CD4-positive, alpha-beta memory T cell (primary cell): Measurements from ENCODE around the gene STK39. TPM values are rescaled to one million over a fixed set of nuclear protein-coding genes. Genes with fewer than 3 reads are reported as not detected.
A peak's percentile ranks its signal among the peaks of the same experiment; 100 is the strongest.

Experiments used
- CTCF ChIA-PET: fragments of 350-600 bp; sonication (Branson Sonifier 250); formaldehyde crosslinking; loops from one replicate; lab custom pipeline; 2021; ENCODE audit warnings: inconsistent platforms; ENCODE audit not compliant: partially characterized antibody; lab: Charles Lee
- POLR2A ChIA-PET: fragments of 350-600 bp; sonication (Branson Sonifier 250); formaldehyde crosslinking; loops from one replicate; lab custom pipeline; 2021; ENCODE audit not compliant: partially characterized antibody; lab: Charles Lee
- DNase-seq, 5 donors: peaks; one replicate each; pipeline versions ENCODE4 v3.0.0 to v3.0.0-alpha.2; 2020 to 2022; ENCODE audit warnings: mixed read lengths in 1 of 5
- H3K27ac ChIP-seq: one replicate; pipeline ENCODE4 v1.7.0; 2013; ENCODE audit warnings: low read depth, low read length
- H3K27me3 ChIP-seq: 2 replicates; pipeline ENCODE4 v1.7.0; 2013; ENCODE audit warnings: mild to moderate bottlenecking, low read length, moderate library complexity; ENCODE audit not compliant: insufficient read depth
- H3K36me3 ChIP-seq: 2 replicates; pipeline ENCODE4 v1.7.0; 2013; ENCODE audit warnings: mild to moderate bottlenecking, low read length, moderate library complexity; ENCODE audit not compliant: insufficient read depth
- H3K4me1 ChIP-seq: 2 replicates; pipeline ENCODE4 v1.7.0; 2013; ENCODE audit warnings: mild to moderate bottlenecking, low read length, moderate library complexity; ENCODE audit not compliant: insufficient read depth
- H3K4me3 ChIP-seq, 2 donors: one replicate each; pipeline ENCODE4 v1.7.0; 2013; ENCODE audit warnings: low read length in 2 of 2, mild to moderate bottlenecking in 1 of 2
- H3K9me3 ChIP-seq, 2 donors: one replicate each; pipeline ENCODE4 v1.7.0; 2013; ENCODE audit warnings: low read length in 2 of 2, control low read depth in 1 of 2; ENCODE audit not compliant: control insufficient read depth in 1 of 2
- H3K27ac Mint-ChIP-seq, 7 donors: one replicate each; pipeline ENCODE4 v1.8.0; 2020 to 2021; ENCODE audit warnings: mixed read lengths in 7 of 7, mild to moderate bottlenecking in 6 of 7, inconsistent platforms in 3 of 7, moderate library complexity in 3 of 7
- H3K27me3 Mint-ChIP-seq, 2 donors: one replicate each; pipeline ENCODE4 v1.8.0; 2020 to 2021; ENCODE audit warnings: mixed read lengths in 2 of 2
- H3K36me3 Mint-ChIP-seq, 2 donors: one replicate each; pipeline ENCODE4 v1.8.0; 2020 to 2021; ENCODE audit warnings: mixed read lengths in 2 of 2, inconsistent platforms in 1 of 2, mild to moderate bottlenecking in 1 of 2
- H3K4me1 Mint-ChIP-seq, 4 donors: one replicate each; pipeline ENCODE4 v1.8.0; 2020 to 2021; ENCODE audit warnings: mixed read lengths in 4 of 4, mild to moderate bottlenecking in 1 of 4
- H3K4me3 Mint-ChIP-seq, 8 donors: one replicate each; pipeline ENCODE4 v1.8.0; 2020 to 2021; ENCODE audit warnings: mixed read lengths in 8 of 8, mild to moderate bottlenecking in 7 of 8, moderate library complexity in 6 of 8, inconsistent platforms in 3 of 8
- H3K9me3 Mint-ChIP-seq, 8 donors: one replicate each; pipeline ENCODE4 v1.8.0; 2020 to 2021; ENCODE audit warnings: mixed read lengths in 8 of 8, mild to moderate bottlenecking in 5 of 8, inconsistent platforms in 3 of 8, moderate library complexity in 1 of 8
- intact Hi-C: fragments of 100-400 bp; cut with micrococcal nuclease; formaldehyde crosslinking; loops from one replicate; pipeline ENCODE4 v1.15.1; 2023
- polyA plus RNA-seq, 2 donors: library from polyadenylated mRNA; unstranded; fragments of 300-500 nt; fragmentation: Illumina TruSeq; gene quantifications; one replicate each; pipeline ENCODE4 v1.2.3, GENCODE V29; 2021
- total RNA-seq, 2 experiments: library from RNA; stranded (reverse); gene quantifications; one replicate each; pipeline ENCODE4 v1.2.3, GENCODE V29; 2021

The STK39 gene
- total and polyA plus RNA-seq, 4 experiments from 2014 or later = 4.9 to 27.3 (median 18.2) TPM

DNA sequence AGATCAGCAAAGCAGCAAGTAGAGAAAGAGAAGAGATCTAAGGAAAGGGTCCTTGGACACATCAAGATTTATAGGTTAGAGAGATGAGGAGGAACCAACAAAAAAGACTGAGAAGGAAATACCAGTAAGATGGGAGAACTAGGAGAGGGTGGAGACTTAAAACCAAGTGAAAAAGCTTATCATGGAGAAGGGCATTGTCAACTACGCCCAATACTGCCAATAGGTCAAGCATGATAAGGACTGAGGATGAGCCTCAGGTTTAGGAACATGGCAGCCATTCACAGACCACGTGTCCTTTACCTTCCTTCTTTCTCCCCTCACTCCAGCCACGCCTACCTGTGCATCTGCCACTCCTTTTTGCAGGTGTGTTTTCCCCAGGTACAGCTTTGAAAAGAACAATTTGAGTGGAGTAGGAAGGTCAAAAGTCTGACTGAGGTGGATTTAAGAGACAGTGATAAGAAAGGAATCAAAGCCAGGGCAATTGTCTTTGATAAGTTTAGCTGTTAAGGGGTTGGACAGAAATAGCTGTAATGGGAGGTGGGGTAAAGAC, 238.7 kb downstream of the STK39 start:
- H3K4me1 Mint-ChIP-seq = peaks cover 7 to 11% (median 10%) of the 10 kb centered on the region in 4 donors
- DNase-seq = no peak
- CTCF ChIA-PET = interaction anchor here (1.2 kb wide), 1 partner anchor 110 kb away, joined by 3 read pairs; no protein-coding TSS in a partner anchor
- Histone ChIP-seq H3K4me3 (no peak overlapping the region), H3K9me3 (no peaks in the 10 kb centered on the region), H3K27me3 (no peaks in the 10 kb centered on the region), H3K36me3 (no peaks in the 10 kb centered on the region), H3K27ac (no peak overlapping the region), H3K4me1 (no peaks in the 10 kb centered on the region)
- no peak overlapping the region for H3K27ac Mint-ChIP-seq
- peaks cover 72 to 74% of the 10 kb centered on the region in 2 donors for H3K36me3 Mint-ChIP-seq
- H3K4me3 Mint-ChIP-seq = no peak overlapping the region
- POLR2A ChIA-PET = no interaction called here
- intact Hi-C loops = no loop called here
- peaks cover 0 to 2% (median 0%) of the 10 kb centered on the region in 8 donors for H3K9me3 Mint-ChIP-seq
- no peaks in the 10 kb centered on the region for H3K27me3 Mint-ChIP-seq

DNA sequence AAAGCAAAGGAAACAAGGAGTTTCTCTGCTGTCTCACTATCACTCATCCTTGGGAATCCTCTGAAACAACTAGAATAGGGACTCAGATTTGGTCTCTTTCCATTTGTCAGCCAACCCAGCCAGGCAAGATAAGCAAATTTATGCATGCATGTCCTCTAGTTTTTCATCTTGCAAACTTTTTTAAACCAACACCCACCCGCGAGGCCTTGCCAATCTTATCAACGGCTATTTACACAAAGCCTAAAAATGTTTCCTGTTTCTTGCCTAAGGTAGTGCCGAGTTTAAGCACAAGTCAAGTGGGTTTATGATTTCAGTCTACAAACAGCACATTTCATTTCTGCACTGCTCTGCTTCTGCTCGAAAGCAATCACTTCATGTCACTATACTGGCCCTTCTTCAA, 240.9 kb downstream of the STK39 start:
- intact Hi-C loops = no loop called here
- peaks cover 0 to 2% (median 0%) of the 10 kb centered on the region in 8 donors for H3K9me3 Mint-ChIP-seq
- Histone ChIP-seq H3K27me3 (no peaks in the 10 kb centered on the region), H3K4me1 (no peaks in the 10 kb centered on the region), H3K9me3 (no peaks in the 10 kb centered on the region), H3K27ac (no peak overlapping the region), H3K36me3 (no peaks in the 10 kb centered on the region), H3K4me3 (no peak overlapping the region)
- CTCF ChIA-PET = no interaction called here
- H3K27ac Mint-ChIP-seq = no peak overlapping the region
- H3K36me3 Mint-ChIP-seq = peaks cover 57 to 63% of the 10 kb centered on the region in 2 donors
- H3K27me3 Mint-ChIP-seq = no peaks in the 10 kb centered on the region
- peaks cover 8 to 19% (median 14%) of the 10 kb centered on the region in 4 donors for H3K4me1 Mint-ChIP-seq
- POLR2A ChIA-PET = no interaction called here
- no peak for DNase-seq
- H3K4me3 Mint-ChIP-seq = no peak overlapping the region

DNA sequence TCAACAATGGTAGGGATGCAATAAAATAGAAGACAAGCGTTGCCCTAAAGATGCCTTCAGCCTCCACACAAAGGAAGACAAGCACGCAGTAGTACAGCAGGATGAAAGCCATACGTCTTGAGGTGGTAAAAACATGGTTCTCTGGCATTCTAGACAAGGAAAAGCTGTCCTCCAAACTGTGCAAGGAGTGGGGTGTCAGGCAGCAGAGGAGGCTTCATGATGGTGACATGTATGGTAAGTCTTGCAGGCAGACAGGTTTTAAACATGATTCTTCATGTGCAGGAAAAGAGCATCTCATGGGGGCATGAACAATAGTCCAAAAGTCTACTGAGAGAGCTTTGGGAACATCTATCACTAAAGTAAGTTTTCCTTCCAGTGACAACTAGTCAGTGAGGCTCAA, 241.8 kb downstream of the STK39 start:
- no peak overlapping the region for H3K4me3 ChIP-seq
- Mint-ChIP-seq H3K9me3 (peaks cover 0 to 2% (median 0%) of the 10 kb centered on the region in 8 donors), H3K27me3 (no peaks in the 10 kb centered on the region), H3K4me3 (no peak overlapping the region), H3K4me1 (peaks cover 8 to 19% (median 14%) of the 10 kb centered on the region in 4 donors), H3K27ac (peak overlapping the region in 2 of 7 donors; percentile 3 to 22), H3K36me3 (peaks cover 57 to 66% of the 10 kb centered on the region in 2 donors)
- CTCF ChIA-PET = no interaction called here
- no peaks in the 10 kb centered on the region for H3K4me1 ChIP-seq
- H3K27me3 ChIP-seq = no peaks in the 10 kb centered on the region
- POLR2A ChIA-PET = no interaction called here
- DNase-seq = no peak
- H3K27ac ChIP-seq = no peak overlapping the region
- intact Hi-C loops = no loop called here
- H3K9me3 ChIP-seq = no peaks in the 10 kb centered on the region
- H3K36me3 ChIP-seq = no peaks in the 10 kb centered on the region

DNA sequence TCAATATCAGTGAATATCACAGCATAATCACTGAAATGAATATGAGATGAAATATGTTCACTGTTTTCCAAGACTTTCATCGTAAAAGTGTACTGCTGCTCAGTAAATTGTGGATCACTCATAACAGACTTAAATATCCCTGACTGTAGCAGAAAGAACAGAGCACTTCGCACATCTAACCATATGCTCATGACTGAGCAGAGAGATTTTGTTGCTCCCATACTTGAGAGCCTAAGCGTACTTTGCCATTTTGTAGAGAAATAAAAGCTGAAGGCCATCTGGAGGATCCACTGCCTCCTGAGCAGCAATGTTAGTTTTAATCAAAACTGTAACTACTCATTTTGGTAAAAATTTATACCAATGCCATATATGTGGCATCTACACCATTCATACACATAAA, 243.5 kb downstream of the STK39 start:
- peaks cover 8 to 19% (median 14%) of the 10 kb centered on the region in 4 donors for H3K4me1 Mint-ChIP-seq
- no peak for DNase-seq
- POLR2A ChIA-PET = no interaction called here
- intact Hi-C loops = no loop called here
- Histone ChIP-seq H3K27ac (no peak overlapping the region), H3K9me3 (no peaks in the 10 kb centered on the region), H3K4me1 (no peaks in the 10 kb centered on the region), H3K27me3 (no peaks in the 10 kb centered on the region), H3K4me3 (no peak overlapping the region), H3K36me3 (no peaks in the 10 kb centered on the region)
- CTCF ChIA-PET = no interaction called here
- H3K4me3 Mint-ChIP-seq = no peak overlapping the region
- no peaks in the 10 kb centered on the region for H3K27me3 Mint-ChIP-seq
- H3K9me3 Mint-ChIP-seq = peaks cover 0 to 2% (median 0%) of the 10 kb centered on the region in 8 donors
- peak overlapping the region in 1 of 7 donors; percentile 15 for H3K27ac Mint-ChIP-seq
- H3K36me3 Mint-ChIP-seq = peaks cover 53 to 57% of the 10 kb centered on the region in 2 donors

DNA sequence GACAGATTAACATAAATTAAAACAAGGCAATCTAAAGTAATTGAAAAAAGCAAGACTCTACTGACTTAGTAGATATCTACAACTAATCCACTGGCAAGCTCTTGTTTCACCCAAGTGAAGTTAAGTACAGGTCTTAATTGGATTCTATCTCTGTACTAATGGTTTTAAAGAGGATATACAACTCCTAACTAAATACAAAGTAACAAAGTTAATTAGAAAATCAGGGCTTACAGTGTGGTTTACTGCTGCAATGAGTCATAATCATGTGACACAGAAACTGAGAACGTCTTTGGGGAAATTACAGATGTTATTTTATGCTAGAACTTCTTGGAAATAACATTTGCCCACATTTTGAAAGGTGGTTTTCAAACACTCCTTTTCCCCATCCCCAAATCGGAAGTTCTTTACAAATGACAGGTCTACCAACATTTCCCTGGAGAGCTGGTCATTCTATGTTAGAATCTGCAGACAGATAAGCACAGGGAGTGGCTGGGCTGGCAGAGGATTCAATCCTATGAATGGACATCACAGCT, 245.3 kb downstream of the STK39 start:
- Histone ChIP-seq H3K27me3 (no peaks in the 10 kb centered on the region), H3K27ac (no peak overlapping the region), H3K4me3 (no peak overlapping the region), H3K4me1 (no peaks in the 10 kb centered on the region), H3K36me3 (no peaks in the 10 kb centered on the region), H3K9me3 (no peaks in the 10 kb centered on the region)
- no peaks in the 10 kb centered on the region for H3K27me3 Mint-ChIP-seq
- H3K27ac Mint-ChIP-seq = peak overlapping the region in 2 of 7 donors; percentile 1 to 21
- peaks cover 47 to 54% of the 10 kb centered on the region in 2 donors for H3K36me3 Mint-ChIP-seq
- peaks cover 6 to 19% (median 11%) of the 10 kb centered on the region in 4 donors for H3K4me1 Mint-ChIP-seq
- no peak overlapping the region for H3K4me3 Mint-ChIP-seq
- intact Hi-C loops = no loop called here
- ChIA-PET CTCF (no interaction called here), POLR2A (no interaction called here)
- no peaks in the 10 kb centered on the region for H3K9me3 Mint-ChIP-seq
- no peak for DNase-seq

DNA sequence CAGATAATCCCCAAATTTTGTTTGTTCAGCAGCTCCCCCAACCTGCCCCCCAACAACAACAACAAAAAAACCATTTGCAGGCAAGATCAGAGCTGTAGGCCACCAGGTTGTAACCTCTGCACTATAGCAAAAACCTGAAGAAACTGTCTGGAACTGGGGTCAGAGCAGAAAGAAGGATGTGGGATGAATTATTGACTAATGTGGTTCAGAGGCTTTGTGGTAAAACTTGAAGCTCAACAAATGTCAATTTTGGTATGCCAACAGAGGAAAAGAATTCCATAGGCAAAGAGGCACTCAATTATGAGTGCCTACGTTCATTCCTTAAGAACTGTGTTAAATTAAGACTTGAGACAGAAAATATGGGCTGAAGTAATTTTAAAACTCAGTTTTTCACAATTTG, 255.1 kb downstream of the STK39 start:
- no peaks in the 10 kb centered on the region for H3K9me3 Mint-ChIP-seq
- Histone ChIP-seq H3K4me3 (no peak overlapping the region), H3K9me3 (no peaks in the 10 kb centered on the region), H3K36me3 (no peaks in the 10 kb centered on the region), H3K27me3 (no peaks in the 10 kb centered on the region), H3K27ac (no peak overlapping the region), H3K4me1 (no peaks in the 10 kb centered on the region)
- ChIA-PET POLR2A (no interaction called here), CTCF (no interaction called here)
- H3K4me1 Mint-ChIP-seq = peaks cover 3 to 12% (median 9%) of the 10 kb centered on the region in 4 donors
- no peak for DNase-seq
- H3K36me3 Mint-ChIP-seq = peaks cover 24 to 37% of the 10 kb centered on the region in 2 donors
- intact Hi-C loops = no loop called here
- H3K27me3 Mint-ChIP-seq = no peaks in the 10 kb centered on the region
- peak overlapping the region in 1 of 7 donors; percentile 12 for H3K27ac Mint-ChIP-seq
- no peak overlapping the region for H3K4me3 Mint-ChIP-seq

DNA sequence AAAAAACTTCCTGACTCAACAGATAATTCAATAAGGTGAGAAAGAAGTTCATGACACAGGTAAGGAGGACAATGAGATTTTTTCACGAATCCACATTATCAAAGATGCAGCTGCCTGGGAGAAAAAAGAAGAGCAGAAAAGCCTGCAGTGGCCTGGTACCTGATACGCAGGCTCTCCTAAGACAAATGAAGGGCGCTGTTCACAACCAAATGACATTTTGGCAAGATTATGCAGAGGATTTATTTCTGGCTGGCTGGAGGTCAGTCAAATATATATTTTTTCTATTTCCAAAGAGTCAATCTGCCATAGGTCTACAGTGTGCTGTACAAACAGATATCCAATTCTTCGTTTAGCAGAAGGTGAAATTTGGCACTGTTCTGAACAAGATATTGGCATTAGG, 257.3 kb downstream of the STK39 start:
- no peaks in the 10 kb centered on the region for H3K4me1 ChIP-seq
- Mint-ChIP-seq H3K4me1 (peaks cover 3 to 12% (median 9%) of the 10 kb centered on the region in 4 donors), H3K9me3 (no peaks in the 10 kb centered on the region), H3K27ac (no peak overlapping the region), H3K36me3 (peaks cover 18 to 27% of the 10 kb centered on the region in 2 donors), H3K4me3 (peak overlapping the region in 1 of 8 donors; percentile 21), H3K27me3 (no peaks in the 10 kb centered on the region)
- H3K27ac ChIP-seq = no peak overlapping the region
- no peaks in the 10 kb centered on the region for H3K9me3 ChIP-seq
- no peak for DNase-seq
- POLR2A ChIA-PET = no interaction called here
- CTCF ChIA-PET = no interaction called here
- intact Hi-C loops = no loop called here
- H3K36me3 ChIP-seq = no peaks in the 10 kb centered on the region
- H3K27me3 ChIP-seq = no peaks in the 10 kb centered on the region
- H3K4me3 ChIP-seq = no peak overlapping the region
